ENCODE measurements around the gene YBEY. TPM values are rescaled to one million over a fixed set of nuclear protein-coding genes. Genes with fewer than 3 reads are reported as not detected.

The YBEY gene
- total RNA-seq, 1 donor from 2014 or later = 32.9 TPM

DNA sequence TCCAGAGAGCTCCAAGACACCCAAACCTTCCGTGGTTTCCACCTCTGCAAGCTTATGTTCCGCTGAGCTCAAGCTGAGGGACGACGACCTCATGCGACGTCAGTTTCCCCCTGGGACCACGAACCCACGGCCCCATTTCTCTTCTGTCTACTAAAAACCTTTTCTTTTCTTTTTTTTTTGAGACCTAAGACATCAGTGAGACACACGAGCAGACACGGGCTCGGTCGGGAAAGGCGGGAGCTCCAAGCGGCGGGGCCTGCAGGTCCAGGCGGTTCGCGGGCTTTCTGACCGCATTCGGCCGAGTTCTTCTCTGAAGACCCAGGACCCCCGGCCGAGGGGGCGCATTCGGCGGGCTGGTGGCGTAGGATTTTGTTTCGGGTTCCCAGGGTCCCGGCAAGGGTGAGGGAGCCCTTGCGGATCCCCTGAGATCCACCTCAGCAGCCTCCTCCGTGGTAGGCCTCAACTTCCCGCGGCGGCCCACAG lies 37.1 kb downstream of the YBEY start:
- Histone ChIP-seq H3K4me1 (ENCODE audit: control insufficient read depth in 3 of 3, insufficient read depth in 3 of 3, low read length in 3 of 3) (peaks cover 20 to 35% (median 23%) of the 10 kb centered on the region in 3 donors), H3K27me3 (ENCODE audit: control insufficient read depth in 3 of 3, insufficient read depth in 3 of 3, low read length in 3 of 3) (no peaks in the 10 kb centered on the region), H3K27ac (ENCODE audit: low read depth, low read length) (no peak overlapping the region), H3K9ac (ENCODE audit: low read depth in 1 of 3, low read length in 3 of 3) (peak overlapping the region; percentile 69 to 82 (median 75)), H3K9me3 (ENCODE audit: control insufficient read depth in 3 of 3, low read length in 3 of 3) (no peaks in the 10 kb centered on the region), H3K36me3 (ENCODE audit: control insufficient read depth in 3 of 3, insufficient read depth in 3 of 3, low read length in 3 of 3) (peaks cover 0 to 7% (median 6%) of the 10 kb centered on the region in 3 donors), H3K4me3 (ENCODE audit: low read length in 3 of 3) (peak overlapping the region; percentile 78 to 85 (median 83))

DNA sequence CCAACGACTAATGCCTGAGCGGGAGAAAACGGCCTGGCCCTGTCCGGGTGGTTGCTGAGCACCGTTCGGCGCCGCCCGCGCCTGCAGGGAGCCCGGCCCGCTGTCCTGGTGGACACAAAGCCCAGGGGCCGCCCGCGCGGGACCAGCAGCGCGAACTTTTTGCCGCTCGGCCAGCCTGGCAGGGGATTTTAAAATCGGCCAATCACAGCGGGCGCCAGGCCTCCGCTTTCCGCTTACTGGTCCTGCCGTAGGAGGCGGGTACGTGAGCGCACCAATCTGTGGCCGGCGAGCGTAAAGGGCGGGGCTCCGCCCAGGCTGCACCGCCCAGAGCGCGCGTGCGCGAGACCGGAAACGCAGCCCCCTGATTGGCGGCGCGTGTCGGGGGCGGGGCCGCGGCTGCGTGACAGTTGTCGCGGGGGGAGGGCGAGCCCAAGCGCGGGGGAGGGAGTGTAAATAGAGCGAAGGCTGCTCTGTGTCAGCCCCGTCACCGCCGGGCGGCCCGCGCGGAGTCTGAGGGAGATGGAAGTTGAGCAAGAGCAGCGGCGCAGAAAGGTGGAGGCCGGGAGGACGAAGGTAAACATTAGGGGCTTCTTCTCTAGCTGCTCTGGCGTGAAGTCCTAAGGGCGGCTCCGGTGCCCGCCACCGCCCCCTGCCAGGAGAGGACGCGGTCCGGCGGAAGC lies 37.7 kb downstream of the YBEY start, which contains the start of the genes C21orf58 and PCNT:
Gene C21orf58 (minus strand): TSS at position 161 of the 680 bp plus-strand sequence. CDS start 1,132 bp downstream, outside the sequence.
Gene PCNT (plus strand): TSS at position 447 of the 680 bp plus-strand sequence. CDS start 73 bp downstream, at position 520.
- Histone ChIP-seq H3K27me3 (ENCODE audit: control insufficient read depth in 3 of 3, insufficient read depth in 3 of 3, low read length in 3 of 3) (no peaks in the 10 kb centered on the region), H3K9ac (ENCODE audit: low read depth in 1 of 3, low read length in 3 of 3) (peak within 1 kb of the TSS; percentile 83 to 97 (median 92)), H3K9me3 (ENCODE audit: control insufficient read depth in 3 of 3, low read length in 3 of 3) (no peaks in the 10 kb centered on the region), H3K27ac (ENCODE audit: low read depth, low read length) (peak within 1 kb of the TSS; percentile 98), H3K36me3 (ENCODE audit: control insufficient read depth in 3 of 3, insufficient read depth in 3 of 3, low read length in 3 of 3) (peaks cover 0 to 8% (median 6%) of the 10 kb centered on the region in 3 donors), H3K4me1 (ENCODE audit: control insufficient read depth in 3 of 3, insufficient read depth in 3 of 3, low read length in 3 of 3) (peaks cover 20 to 35% (median 23%) of the 10 kb centered on the region in 3 donors), H3K4me3 (ENCODE audit: low read length in 3 of 3) (peak within 1 kb of the TSS; percentile 82 to 90 (median 89))

DNA sequence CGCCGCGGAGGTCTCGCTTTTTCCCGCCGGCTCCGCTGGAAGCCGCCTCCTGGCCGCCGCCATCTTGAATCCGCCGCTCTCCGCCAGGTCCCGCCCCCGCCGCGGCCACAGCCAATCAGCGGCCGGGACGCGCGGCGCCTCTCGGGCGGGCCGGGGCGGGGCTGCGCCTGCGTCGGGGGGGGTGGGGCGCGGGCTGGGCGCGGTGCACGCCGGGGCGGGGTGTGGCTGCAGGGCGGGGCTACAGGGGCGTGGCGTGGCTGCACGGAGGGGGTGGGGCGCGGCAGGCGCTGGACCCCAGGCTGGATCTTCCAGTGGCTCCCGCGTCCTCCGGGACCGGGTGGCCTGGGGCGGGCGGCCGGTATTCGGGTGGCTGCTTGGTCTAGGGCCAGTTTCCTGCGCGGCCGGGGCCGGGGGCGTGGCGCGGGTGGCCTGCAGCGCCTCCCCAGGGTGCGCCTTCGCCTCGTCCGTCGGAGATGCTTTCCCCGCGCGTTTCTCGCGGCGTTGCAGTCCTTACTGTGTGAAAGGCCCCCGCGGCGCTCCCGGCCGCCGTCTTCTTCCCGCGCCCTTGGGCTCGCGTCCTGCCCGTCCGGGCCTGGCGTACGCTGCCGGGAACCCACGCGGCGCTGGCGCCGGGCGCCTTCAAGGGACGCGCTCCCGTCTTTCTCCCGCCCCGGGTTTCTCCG lies 38.4 kb downstream of the YBEY start:
- Histone ChIP-seq H3K27me3 (ENCODE audit: control insufficient read depth in 3 of 3, insufficient read depth in 3 of 3, low read length in 3 of 3) (no peaks in the 10 kb centered on the region), H3K27ac (ENCODE audit: low read depth, low read length) (peak overlapping the region; percentile 98), H3K4me3 (ENCODE audit: low read length in 3 of 3) (peak overlapping the region; percentile 82 to 90 (median 89)), H3K9me3 (ENCODE audit: control insufficient read depth in 3 of 3, low read length in 3 of 3) (no peaks in the 10 kb centered on the region), H3K9ac (ENCODE audit: low read depth in 1 of 3, low read length in 3 of 3) (peak overlapping the region; percentile 83 to 97 (median 92)), H3K4me1 (ENCODE audit: control insufficient read depth in 3 of 3, insufficient read depth in 3 of 3, low read length in 3 of 3) (peaks cover 20 to 35% (median 23%) of the 10 kb centered on the region in 3 donors), H3K36me3 (ENCODE audit: control insufficient read depth in 3 of 3, insufficient read depth in 3 of 3, low read length in 3 of 3) (peaks cover 0 to 10% (median 9%) of the 10 kb centered on the region in 3 donors)

DNA sequence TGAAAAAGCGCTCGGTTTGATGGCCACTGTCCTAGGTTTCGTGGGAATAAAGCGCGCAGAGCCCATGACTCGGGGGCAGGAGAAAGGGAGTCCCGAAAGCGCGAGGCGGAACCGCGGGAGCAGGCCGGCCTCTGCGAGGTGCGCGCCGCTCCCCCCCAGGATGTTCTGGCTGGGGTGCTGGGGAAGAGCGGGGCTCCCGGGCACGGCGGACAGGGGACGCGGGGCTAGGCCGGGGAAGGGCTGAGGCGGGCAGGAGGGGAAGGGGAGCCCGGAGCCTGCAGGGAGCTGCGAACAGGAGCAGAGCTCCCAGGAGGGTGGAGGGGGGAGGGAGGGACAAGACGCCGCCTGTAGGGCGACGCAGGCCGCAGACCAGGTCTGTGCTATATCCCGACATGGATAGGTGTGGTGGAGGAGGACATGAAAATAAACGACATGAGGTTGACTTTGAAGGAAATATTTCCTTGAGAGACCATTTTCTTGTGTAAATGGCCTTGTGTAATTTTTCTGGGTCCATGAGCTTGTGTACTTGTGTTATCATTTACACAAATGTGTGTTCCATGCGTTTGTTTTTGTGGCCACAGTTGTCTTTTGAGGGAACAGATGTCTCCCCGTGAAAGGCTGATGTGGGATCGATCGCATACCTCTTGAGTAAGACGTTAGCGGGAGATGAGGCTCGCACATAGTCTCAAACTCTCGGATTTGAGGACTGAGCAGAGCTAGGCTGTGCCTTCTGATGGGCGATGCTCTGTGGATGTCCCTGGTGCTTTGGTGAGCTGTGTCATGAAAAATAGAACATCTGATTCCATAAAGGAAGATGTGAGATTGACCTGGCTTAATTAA lies 39.2 kb downstream of the YBEY start:
- H3K9ac ChIP-seq (ENCODE audit: low read depth in 1 of 3, low read length in 3 of 3) = peak overlapping the region; percentile 38 to 81 (median 75)
- peaks cover 20 to 35% (median 23%) of the 10 kb centered on the region in 3 donors for H3K4me1 ChIP-seq (ENCODE audit: control insufficient read depth in 3 of 3, insufficient read depth in 3 of 3, low read length in 3 of 3)
- peak overlapping the region; percentile 66 to 89 (median 80) for H3K4me3 ChIP-seq (ENCODE audit: low read length in 3 of 3)
- no peaks in the 10 kb centered on the region for H3K27me3 ChIP-seq (ENCODE audit: control insufficient read depth in 3 of 3, insufficient read depth in 3 of 3, low read length in 3 of 3)
- peaks cover 3 to 15% (median 14%) of the 10 kb centered on the region in 3 donors for H3K36me3 ChIP-seq (ENCODE audit: control insufficient read depth in 3 of 3, insufficient read depth in 3 of 3, low read length in 3 of 3)
- peak overlapping the region; percentile 58 for H3K27ac ChIP-seq (ENCODE audit: low read depth, low read length)
- no peaks in the 10 kb centered on the region for H3K9me3 ChIP-seq (ENCODE audit: control insufficient read depth in 3 of 3, low read length in 3 of 3)

DNA sequence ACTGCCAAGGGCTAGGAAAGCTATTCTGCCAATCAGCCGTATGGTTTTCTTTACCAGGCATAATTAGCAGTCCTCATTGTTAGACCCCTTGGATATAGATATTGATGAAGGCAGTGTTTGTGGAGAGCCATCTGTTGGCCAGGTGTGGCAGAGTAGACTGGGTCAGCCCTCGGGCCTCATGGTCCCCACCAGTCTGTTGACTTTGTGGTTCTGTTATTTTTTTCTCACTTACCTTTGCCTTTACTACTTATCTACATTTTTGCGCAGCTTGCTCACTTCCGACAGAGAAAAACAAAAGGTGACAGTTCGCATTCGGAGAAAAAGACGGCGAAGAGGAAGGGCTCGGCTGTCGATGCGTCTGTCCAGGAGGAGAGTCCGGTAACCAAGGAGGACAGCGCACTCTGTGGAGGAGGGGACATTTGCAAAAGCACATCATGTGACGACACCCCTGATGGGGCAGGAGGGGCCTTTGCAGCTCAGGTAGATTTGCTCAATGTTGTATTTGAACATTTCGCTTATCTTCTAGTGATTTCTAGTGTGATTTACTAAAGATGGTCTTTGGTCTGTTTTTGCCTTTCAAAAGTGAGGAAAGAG lies 40.1 kb downstream of the YBEY start:
- H3K9me3 ChIP-seq (ENCODE audit: control insufficient read depth in 3 of 3, low read length in 3 of 3) = no peaks in the 10 kb centered on the region
- H3K4me3 ChIP-seq (ENCODE audit: low read length in 3 of 3) = no peak overlapping the region
- peak overlapping the region in 2 of 3 donors; percentile 45 to 75 for H3K9ac ChIP-seq (ENCODE audit: low read depth in 1 of 3, low read length in 3 of 3)
- no peaks in the 10 kb centered on the region for H3K27me3 ChIP-seq (ENCODE audit: control insufficient read depth in 3 of 3, insufficient read depth in 3 of 3, low read length in 3 of 3)
- H3K36me3 ChIP-seq (ENCODE audit: control insufficient read depth in 3 of 3, insufficient read depth in 3 of 3, low read length in 3 of 3) = peaks cover 3 to 15% (median 14%) of the 10 kb centered on the region in 3 donors
- peaks cover 20 to 34% (median 23%) of the 10 kb centered on the region in 3 donors for H3K4me1 ChIP-seq (ENCODE audit: control insufficient read depth in 3 of 3, insufficient read depth in 3 of 3, low read length in 3 of 3)
- no peak overlapping the region for H3K27ac ChIP-seq (ENCODE audit: low read depth, low read length)

DNA sequence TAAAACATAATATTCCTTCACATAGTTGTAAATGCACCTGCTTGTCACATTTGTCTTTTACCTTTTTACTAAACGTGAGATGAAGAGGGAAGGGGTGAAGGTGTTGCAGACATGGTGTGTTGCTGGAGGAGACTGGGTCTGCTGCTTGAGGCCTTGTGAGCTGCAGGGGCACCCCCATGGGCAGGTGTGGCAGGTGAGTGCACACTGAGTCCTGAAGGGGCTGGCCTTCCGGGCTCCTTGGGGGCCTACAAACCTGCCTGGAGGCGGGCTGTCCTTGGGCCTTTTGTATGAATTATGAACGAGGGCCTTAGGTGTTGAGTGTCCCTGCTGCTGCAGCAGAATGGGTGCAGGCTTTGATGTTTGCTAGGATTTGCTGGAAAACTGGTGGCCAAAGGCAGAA lies 41.6 kb downstream of the YBEY start:
- H3K27ac ChIP-seq (ENCODE audit: low read depth, low read length) = no peak overlapping the region
- peaks cover 6 to 15% (median 14%) of the 10 kb centered on the region in 3 donors for H3K36me3 ChIP-seq (ENCODE audit: control insufficient read depth in 3 of 3, insufficient read depth in 3 of 3, low read length in 3 of 3)
- no peaks in the 10 kb centered on the region for H3K9me3 ChIP-seq (ENCODE audit: control insufficient read depth in 3 of 3, low read length in 3 of 3)
- no peak overlapping the region for H3K4me3 ChIP-seq (ENCODE audit: low read length in 3 of 3)
- H3K27me3 ChIP-seq (ENCODE audit: control insufficient read depth in 3 of 3, insufficient read depth in 3 of 3, low read length in 3 of 3) = no peaks in the 10 kb centered on the region
- H3K9ac ChIP-seq (ENCODE audit: low read depth in 1 of 3, low read length in 3 of 3) = no peak overlapping the region
- H3K4me1 ChIP-seq (ENCODE audit: control insufficient read depth in 3 of 3, insufficient read depth in 3 of 3, low read length in 3 of 3) = peaks cover 12 to 19% (median 15%) of the 10 kb centered on the region in 3 donors

DNA sequence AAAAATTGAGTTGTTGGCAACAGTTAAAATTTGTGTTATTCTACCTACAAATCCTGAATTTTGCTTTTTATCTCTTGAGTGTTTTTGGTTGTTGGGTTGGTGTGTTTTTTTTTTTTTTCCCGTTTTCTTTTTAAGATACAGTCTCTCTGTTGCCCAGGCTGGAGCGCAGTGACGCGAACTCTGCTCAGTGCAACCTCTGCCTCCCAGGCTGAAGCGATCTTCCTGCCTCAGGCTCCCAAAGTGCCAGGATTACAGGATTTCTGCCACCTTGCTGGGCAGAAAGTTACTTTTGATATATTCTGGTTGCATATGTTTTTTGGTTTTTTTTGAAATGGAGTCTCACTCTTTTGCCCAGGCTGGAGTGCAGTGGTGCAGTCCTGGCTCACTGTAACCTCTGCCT lies 42.0 kb downstream of the YBEY start:
- H3K9me3 ChIP-seq (ENCODE audit: control insufficient read depth in 3 of 3, low read length in 3 of 3) = no peaks in the 10 kb centered on the region
- H3K36me3 ChIP-seq (ENCODE audit: control insufficient read depth in 3 of 3, insufficient read depth in 3 of 3, low read length in 3 of 3) = peaks cover 6 to 15% (median 14%) of the 10 kb centered on the region in 3 donors
- no peak overlapping the region for H3K27ac ChIP-seq (ENCODE audit: low read depth, low read length)
- H3K4me3 ChIP-seq (ENCODE audit: low read length in 3 of 3) = no peak overlapping the region
- no peaks in the 10 kb centered on the region for H3K27me3 ChIP-seq (ENCODE audit: control insufficient read depth in 3 of 3, insufficient read depth in 3 of 3, low read length in 3 of 3)
- no peak overlapping the region for H3K9ac ChIP-seq (ENCODE audit: low read depth in 1 of 3, low read length in 3 of 3)
- H3K4me1 ChIP-seq (ENCODE audit: control insufficient read depth in 3 of 3, insufficient read depth in 3 of 3, low read length in 3 of 3) = peaks cover 8 to 15% (median 11%) of the 10 kb centered on the region in 3 donors

DNA sequence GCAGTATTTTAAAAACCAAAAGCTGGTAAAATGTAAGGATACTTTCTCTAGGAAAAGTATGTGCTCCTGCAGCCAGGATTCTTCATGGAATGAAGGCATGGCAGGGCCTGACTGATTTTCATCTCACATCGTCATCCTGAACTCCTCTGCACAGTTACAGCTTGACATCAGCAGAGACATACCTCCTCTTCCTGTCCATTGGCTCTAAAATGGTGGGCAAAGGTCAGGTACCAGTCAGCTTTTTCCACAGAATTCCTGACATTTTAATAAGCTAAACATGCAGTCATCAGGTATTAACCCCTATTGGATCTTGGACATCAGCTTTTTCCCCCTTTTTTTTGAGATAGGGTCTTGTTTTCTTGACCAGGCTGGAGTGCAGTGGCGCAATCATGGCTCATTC lies 43.7 kb downstream of the YBEY start:
- Histone ChIP-seq H3K4me1 (ENCODE audit: control insufficient read depth in 3 of 3, insufficient read depth in 3 of 3, low read length in 3 of 3) (peaks cover 5 to 10% (median 8%) of the 10 kb centered on the region in 3 donors), H3K27me3 (ENCODE audit: control insufficient read depth in 3 of 3, insufficient read depth in 3 of 3, low read length in 3 of 3) (no peaks in the 10 kb centered on the region), H3K9ac (ENCODE audit: low read depth in 1 of 3, low read length in 3 of 3) (no peak overlapping the region), H3K27ac (ENCODE audit: low read depth, low read length) (no peak overlapping the region), H3K4me3 (ENCODE audit: low read length in 3 of 3) (no peak overlapping the region), H3K36me3 (ENCODE audit: control insufficient read depth in 3 of 3, insufficient read depth in 3 of 3, low read length in 3 of 3) (peaks cover 12 to 21% (median 15%) of the 10 kb centered on the region in 3 donors), H3K9me3 (ENCODE audit: control insufficient read depth in 3 of 3, low read length in 3 of 3) (no peaks in the 10 kb centered on the region)
